GM12878 (cell line): ENCODE results near the gene CEP128. TPM values are rescaled to one million over a fixed set of nuclear protein-coding genes. Genes with fewer than 3 reads are reported as not detected.

Source experiments
- ATAC-seq: fragments of 200-7000 bp; cut with Tn5 transposase; 3 replicates; pipeline ENCODE4 v1.9.1; 2020; ENCODE audit warnings: mild to moderate bottlenecking, moderate library complexity
- BruUV-seq: library from RNA; stranded (reverse); fragments of 400-500 nt; replicated peaks from 2 replicates; lab custom pipeline; 2021; lab: Mats Ljungman, UMichigan
- CTCF ChIA-PET: fragments of 300-600 bp; sonication (Branson Sonifier 250); formaldehyde crosslinking; extraction: SDS; loops from one replicate; lab custom pipeline; 2021; ENCODE audit warnings: inconsistent platforms; lab: Yijun Ruan, JAX
- POLR2A ChIA-PET: fragments of 350-600 bp; formaldehyde crosslinking; extraction: SDS; loops from one replicate; lab custom pipeline; 2021; ENCODE audit warnings: inconsistent platforms; lab: Charles Lee
- RAD21 ChIA-PET: fragments of 300-600 bp; sonication (Branson Sonifier 250); formaldehyde crosslinking; loops from one replicate; lab custom pipeline; 2023; ENCODE audit warnings: antibody characterized with exemption; ENCODE audit not compliant: unreplicated experiment; lab: Charles Lee
- SMC1A ChIA-PET: fragments of 300-600 bp; sonication (Branson Sonifier 250); formaldehyde crosslinking; loops from one replicate; lab custom pipeline; 2023; ENCODE audit not compliant: unreplicated experiment, uncharacterized antibody; lab: Charles Lee
- DNase-seq: peaks from one replicate; pipeline ENCODE4 v3.0.0-alpha.2; 2011; ENCODE audit warnings: low read depth, low spot score
- FAIRE-seq: peaks from 3 replicates; lab custom pipeline; 2011; peaks lifted over from hg19 to GRCh38; lab: Jason Lieb, UNC
- H2AFZ ChIP-seq: 2 replicates; pipeline ENCODE4 v1.6.0; 2011; ENCODE audit warnings: low read depth, low read length, control low read depth; ENCODE audit not compliant: control insufficient read depth
- H3K27ac ChIP-seq: 2 replicates; pipeline ENCODE4 v1.5.1; 2011; ENCODE audit warnings: control low read depth; ENCODE audit not compliant: control insufficient read depth, insufficient read depth
- H3K27me3 ChIP-seq, 2 experiments: replicated peaks in 1 of 2; 2 replicates each; pipeline versions ENCODE4 v1.6.0 to v1.6.1; 2011; ENCODE audit warnings: low read length in 1 of 2; ENCODE audit not compliant: control insufficient read depth in 2 of 2, insufficient read depth in 2 of 2
- H3K36me3 ChIP-seq, 2 experiments: 2 replicates each; pipeline ENCODE4 v1.5.1; 2011; ENCODE audit warnings: low read length in 1 of 2; ENCODE audit not compliant: control insufficient read depth in 2 of 2, insufficient read depth in 2 of 2
- H3K4me1 ChIP-seq: 2 replicates; pipeline ENCODE4 v1.6.1; 2011; ENCODE audit warnings: mild to moderate bottlenecking, low read length, moderate library complexity, mixed read lengths; ENCODE audit not compliant: control insufficient read depth, insufficient read depth
- H3K4me2 ChIP-seq: 2 replicates; pipeline ENCODE4 v1.6.0; 2011; ENCODE audit warnings: control low read depth; ENCODE audit not compliant: control insufficient read depth, insufficient read depth
- H3K4me3 ChIP-seq: fragments of 200-600 bp; sonication (generic); 2 replicates; pipeline ENCODE4 v1.5.1; 2016
- H3K79me2 ChIP-seq: 2 replicates; pipeline ENCODE4 v1.6.0; 2011; ENCODE audit warnings: low read length; ENCODE audit not compliant: control insufficient read depth, insufficient read depth
- H3K9ac ChIP-seq: 2 replicates; pipeline ENCODE4 v1.8.0; 2011; ENCODE audit warnings: low read length, control low read depth, mixed read lengths; ENCODE audit not compliant: control insufficient read depth, insufficient read depth
- H3K9me3 ChIP-seq: replicated peaks from 3 replicates; pipeline ENCODE4 v1.5.1; 2011; ENCODE audit warnings: mild to moderate bottlenecking, low read length; ENCODE audit not compliant: control insufficient read depth, insufficient read depth
- H4K20me1 ChIP-seq: 2 replicates; pipeline ENCODE4 v1.6.0; 2011; ENCODE audit not compliant: control insufficient read depth, insufficient read depth
- ASH2L ChIP-seq: fragments of 300-600, 200-600 bp; sonication (generic); IDR thresholded peaks from 2 replicates; pipeline ENCODE4 v1.6.1; 2017; ENCODE audit warnings: low read depth, mild to moderate bottlenecking, borderline replicate concordance
- CBX5 ChIP-seq: sonication (generic); IDR thresholded peaks from 2 replicates; pipeline ENCODE4 v1.6.1; 2016; ENCODE audit warnings: low read depth, moderate library complexity, mild to moderate bottlenecking, inconsistent platforms
- ETV6 ChIP-seq, 2 experiments: fragments of 450-650 bp in 1 of 2; IDR thresholded peaks in 1 of 2; conservative IDR thresholded peaks in 1 of 2; 2 replicates each; pipeline ENCODE4 v1.6.1; 2014; ENCODE audit warnings: antibody characterized with exemption in 1 of 2, borderline replicate concordance in 1 of 2, low read depth in 1 of 2, mild to moderate bottlenecking in 1 of 2, moderate library complexity in 1 of 2
- RELA ChIP-seq: fragments of 450-650 bp; IDR thresholded peaks from 2 replicates; pipeline ENCODE4 v1.8.0; 2014; ENCODE audit warnings: borderline replicate concordance; ENCODE audit not compliant: partially characterized antibody
- SPI1 ChIP-seq: IDR thresholded peaks from 2 replicates; pipeline ENCODE4 v1.6.1; 2011; ENCODE audit warnings: low read depth, mild to moderate bottlenecking, low read length, moderate library complexity, borderline replicate concordance; ENCODE audit not compliant: insufficient read depth
- SRF ChIP-seq, 2 experiments: IDR thresholded peaks; 2 replicates each; pipeline ENCODE4 v1.6.1; 2011; ENCODE audit warnings: low read depth in 2 of 2, low read length in 2 of 2, mild to moderate bottlenecking in 1 of 2, moderate library complexity in 1 of 2
- TCF7 ChIP-seq: IDR thresholded peaks from 2 replicates; pipeline ENCODE4 v1.6.1; 2014; ENCODE audit warnings: antibody characterized with exemption, borderline replicate concordance
- WRNIP1 ChIP-seq: IDR thresholded peaks from 2 replicates; pipeline ENCODE4 v1.6.1; 2011; ENCODE audit warnings: low read depth, low read length, improper control_type of control experiment, borderline replicate concordance
- WGBS: methylation state at CpG from one replicate; pipeline ENCODE4 v1.1.6; 2016; ENCODE audit warnings: low lambda C conversion rate; ENCODE audit not compliant: insufficient replicate concordance, insufficient coverage; ENCODE audit errors: missing lambda C conversion rate; 5-methylcytosine and 5-hydroxymethylcytosine counted together
- in situ Hi-C: fragments of 300-500 bp; cut with MboI; formaldehyde crosslinking; loops from 9 replicates; pipeline ENCODE4 v1.14.3; 2018; ENCODE audit warnings: mixed read lengths
- intact Hi-C: fragments of 100-400 bp; cut with micrococcal nuclease; formaldehyde crosslinking; loops from one replicate; pipeline ENCODE4 v1.14.2; 2022; ENCODE audit not compliant: unreplicated experiment
- polyA plus RNA-seq, 11 experiments: library from polyadenylated mRNA; depleted of rRNA in 4 of 11; unstranded in 6 of 11; stranded (reverse) in 5 of 11; fragments of >200 nt; fragmentation: Nextera tagmentation in 4 of 11; fragmentation: Illumina TruSeq in 1 of 11; extraction: Ambion mirVana in 4 of 11; extraction: Trizol in 1 of 11; gene quantifications; 1 replicate in 1 of 11; 2 replicates in 10 of 11; pipeline versions ENCODE4 v1.2.1 to v1.2.3, GENCODE V29; 2011 to 2016; ENCODE audit warnings: inconsistent platforms in 2 of 11, missing spikeins in 2 of 11, low read depth in 1 of 11
- total RNA-seq, 4 experiments: library from RNA; depleted of rRNA in 3 of 4; stranded (reverse); fragments of >200 nt in 3 of 4; fragmentation: Illumina TruSeq in 1 of 4; extraction: Trizol in 1 of 4; gene quantifications; 2 replicates each; pipeline versions ENCODE4 v1.2.1 to v1.2.3, GENCODE V29; 2013 to 2021
- TF ChIP-seq, protein P1 (sequence below): IDR thresholded peaks from 2 replicates; pipeline ENCODE4 v1.6.1; 2011; ENCODE audit warnings: borderline replicate concordance, low read depth, mild to moderate bottlenecking, moderate library complexity, low read length; ENCODE audit not compliant: insufficient read depth, poor library complexity, severe bottlenecking
- TF ChIP-seq, protein P2 (sequence below): IDR thresholded peaks from 2 replicates; pipeline ENCODE4 v1.6.1; 2012; ENCODE audit warnings: mild to moderate bottlenecking, low read depth, low read length

CEP128 gene
- total and polyA plus RNA-seq, 10 of the 15 experiments (the other 5 are each of a cell fraction or from before 2014, with no cell fraction given) = 1.1 to 6.7 (median 3.4) TPM

GRCh38 chr14:80455031-80455430, 486.5 kb downstream of the CEP128 start:
- RAD21 ChIA-PET = no interaction called here
- in situ Hi-C loops = no loop called here

More at GRCh38 chr14:80455031-80455430, 486.5 kb downstream of the CEP128 start:
- Histone ChIP-seq H3K4me3 (no peak overlapping the region), H3K27ac (no peak overlapping the region), H3K4me1 (no peaks in the 10 kb centered on the region), H3K9me3 (no peaks in the 10 kb centered on the region; the same call in 2 of the 3 replicates), H2AFZ (no peak overlapping the region), H3K79me2 (no peaks in the 10 kb centered on the region), H4K20me1 (no peaks in the 10 kb centered on the region), H3K36me3 (no peaks in the 10 kb centered on the region), H3K4me2 (no peak overlapping the region), H3K27me3 (no peaks in the 10 kb centered on the region), H3K9ac (no peak overlapping the region)
- no TSS peak for BruUV-seq
- no peak for ATAC-seq
- ChIA-PET POLR2A (no interaction called here), SMC1A (no interaction called here), CTCF (no interaction called here)
- WGBS = 58% methylated on average over 6 of the region's 6 CpGs
- intact Hi-C loops = no loop called here
- no peak for DNase-seq
- TF ChIP-seq SPI1 = no peak
- TF ChIP-seq RELA = no peak
- TF ChIP-seq CBX5 = no peak
- TF ChIP-seq, protein P1, sequence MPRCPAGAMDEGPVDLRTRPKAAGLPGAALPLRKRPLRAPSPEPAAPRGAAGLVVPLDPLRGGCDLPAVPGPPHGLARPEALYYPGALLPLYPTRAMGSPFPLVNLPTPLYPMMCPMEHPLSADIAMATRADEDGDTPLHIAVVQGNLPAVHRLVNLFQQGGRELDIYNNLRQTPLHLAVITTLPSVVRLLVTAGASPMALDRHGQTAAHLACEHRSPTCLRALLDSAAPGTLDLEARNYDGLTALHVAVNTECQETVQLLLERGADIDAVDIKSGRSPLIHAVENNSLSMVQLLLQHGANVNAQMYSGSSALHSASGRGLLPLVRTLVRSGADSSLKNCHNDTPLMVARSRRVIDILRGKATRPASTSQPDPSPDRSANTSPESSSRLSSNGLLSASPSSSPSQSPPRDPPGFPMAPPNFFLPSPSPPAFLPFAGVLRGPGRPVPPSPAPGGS = no peak
- no peak for TF ChIP-seq WRNIP1
- TF ChIP-seq, protein P2, sequence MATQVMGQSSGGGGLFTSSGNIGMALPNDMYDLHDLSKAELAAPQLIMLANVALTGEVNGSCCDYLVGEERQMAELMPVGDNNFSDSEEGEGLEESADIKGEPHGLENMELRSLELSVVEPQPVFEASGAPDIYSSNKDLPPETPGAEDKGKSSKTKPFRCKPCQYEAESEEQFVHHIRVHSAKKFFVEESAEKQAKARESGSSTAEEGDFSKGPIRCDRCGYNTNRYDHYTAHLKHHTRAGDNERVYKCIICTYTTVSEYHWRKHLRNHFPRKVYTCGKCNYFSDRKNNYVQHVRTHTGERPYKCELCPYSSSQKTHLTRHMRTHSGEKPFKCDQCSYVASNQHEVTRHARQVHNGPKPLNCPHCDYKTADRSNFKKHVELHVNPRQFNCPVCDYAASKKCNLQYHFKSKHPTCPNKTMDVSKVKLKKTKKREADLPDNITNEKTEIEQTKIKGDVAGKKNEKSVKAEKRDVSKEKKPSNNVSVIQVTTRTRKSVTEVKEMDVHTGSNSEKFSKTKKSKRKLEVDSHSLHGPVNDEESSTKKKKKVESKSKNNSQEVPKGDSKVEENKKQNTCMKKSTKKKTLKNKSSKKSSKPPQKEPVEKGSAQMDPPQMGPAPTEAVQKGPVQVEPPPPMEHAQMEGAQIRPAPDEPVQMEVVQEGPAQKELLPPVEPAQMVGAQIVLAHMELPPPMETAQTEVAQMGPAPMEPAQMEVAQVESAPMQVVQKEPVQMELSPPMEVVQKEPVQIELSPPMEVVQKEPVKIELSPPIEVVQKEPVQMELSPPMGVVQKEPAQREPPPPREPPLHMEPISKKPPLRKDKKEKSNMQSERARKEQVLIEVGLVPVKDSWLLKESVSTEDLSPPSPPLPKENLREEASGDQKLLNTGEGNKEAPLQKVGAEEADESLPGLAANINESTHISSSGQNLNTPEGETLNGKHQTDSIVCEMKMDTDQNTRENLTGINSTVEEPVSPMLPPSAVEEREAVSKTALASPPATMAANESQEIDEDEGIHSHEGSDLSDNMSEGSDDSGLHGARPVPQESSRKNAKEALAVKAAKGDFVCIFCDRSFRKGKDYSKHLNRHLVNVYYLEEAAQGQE = no peak
- no peak for TF ChIP-seq ETV6 (conservative IDR thresholded peaks at IDR 0.05 in 1 of 2, IDR thresholded peaks at IDR 0.05 in 1 of 2; ENCODE audit: borderline replicate concordance in 1 of 2, low read depth in 1 of 2)
- TF ChIP-seq SRF (IDR thresholded peaks at IDR 0.05; ENCODE audit: low read depth in 2 of 2, low read length in 2 of 2) = no peak
- no peak for TF ChIP-seq TCF7
- TF ChIP-seq ASH2L = no peak
- no peak for FAIRE-seq
